Astrocyte of the spinal cord (primary cell): Measurements from ENCODE around the gene KRTAP9-8.
"Not testable (repeated sequence)": the region's sequence is repeated elsewhere in the genome, so short reads cannot be mapped to it uniquely, and the experiment has no call there.

Source experiments
- DNase-seq: peaks from one replicate; pipeline ENCODE4 v3.0.0; 2011; ENCODE audit warnings: low read depth, low spot score
- H3K4me3 ChIP-seq: 2 replicates; pipeline ENCODE4 v1.5.1; 2011; ENCODE audit warnings: low read depth, mild to moderate bottlenecking, low read length, moderate library complexity
- CTCF ChIP-seq: IDR thresholded peaks from 2 replicates; pipeline ENCODE4 v1.5.1; 2012; ENCODE audit warnings: low read depth, mild to moderate bottlenecking, low read length, inconsistent platforms
- in situ Hi-C: cut with HindIII; loops from 2 replicates; pipeline ENCODE4 v1.10.0; 2017; ENCODE audit warnings: low sequenced_read_pairs

KRTAP9-8 gene

GRCh38 chr17:41265078-41265477 is 27.3 kb downstream of the KRTAP9-8 start, which contains the start of gene KRTAP9-6:
Gene KRTAP9-6 (plus strand): TSS chr17:41265378. CDS start chr17:41265378, 0 bp downstream.
- TF ChIP-seq CTCF = no peak
- in situ Hi-C loops = no loop called here
- no peak within 1 kb of the TSS for H3K4me3 ChIP-seq
- no peak for DNase-seq

GRCh38 chr17:41267711-41268110 is 29.9 kb downstream of the KRTAP9-8 start:
- no peak for DNase-seq
- in situ Hi-C loops = no loop called here
- no peak for TF ChIP-seq CTCF
- no peak overlapping the region for H3K4me3 ChIP-seq

GRCh38 chr17:41271323-41271722 is 33.5 kb downstream of the KRTAP9-8 start:
- in situ Hi-C loops, DNase-seq, H3K4me3 ChIP-seq: not testable (repeated sequence)

- no peak overlapping the region for H3K4me3 ChIP-seq
- in situ Hi-C loops = no loop called here
- no peak for TF ChIP-seq CTCF
- no peak for DNase-seq
Measured at GRCh38 chr17:41271858-41272257, 34.1 kb downstream of the KRTAP9-8 start.

- in situ Hi-C loops, DNase-seq, H3K4me3 ChIP-seq: not testable (repeated sequence)
Measured at GRCh38 chr17:41275648-41276190, 37.9 kb downstream of the KRTAP9-8 start, which contains the start of gene KRTAP9-7. Gene KRTAP9-7 (plus strand): TSS chr17:41275698. CDS start chr17:41275698, 0 bp downstream.

GRCh38 chr17:41278176-41278955 is 40.6 kb downstream of the KRTAP9-8 start:
- H3K4me3 ChIP-seq = no peak overlapping the region
- in situ Hi-C loops = no loop called here
- no peak for DNase-seq
- no peak for TF ChIP-seq CTCF

GRCh38 chr17:41284043-41284442 is 46.2 kb downstream of the KRTAP9-8 start:
- H3K4me3 ChIP-seq = no peak overlapping the region
- in situ Hi-C loops = no loop called here
- no peak for TF ChIP-seq CTCF
- no peak for DNase-seq
